NCI-H2081 (cell line): ENCODE measurements around the gene GPR42.
"Not testable (repeated sequence)": the region's sequence is repeated elsewhere in the genome, so short reads cannot be mapped to it uniquely, and the experiment has no call there.

ENCODE experiments used
- DNase-seq, 2 experiments: peaks; one replicate each; lab custom pipeline; 2025; lab: John Stamatoyannopoulos, UW

The GPR42 gene

DNA sequence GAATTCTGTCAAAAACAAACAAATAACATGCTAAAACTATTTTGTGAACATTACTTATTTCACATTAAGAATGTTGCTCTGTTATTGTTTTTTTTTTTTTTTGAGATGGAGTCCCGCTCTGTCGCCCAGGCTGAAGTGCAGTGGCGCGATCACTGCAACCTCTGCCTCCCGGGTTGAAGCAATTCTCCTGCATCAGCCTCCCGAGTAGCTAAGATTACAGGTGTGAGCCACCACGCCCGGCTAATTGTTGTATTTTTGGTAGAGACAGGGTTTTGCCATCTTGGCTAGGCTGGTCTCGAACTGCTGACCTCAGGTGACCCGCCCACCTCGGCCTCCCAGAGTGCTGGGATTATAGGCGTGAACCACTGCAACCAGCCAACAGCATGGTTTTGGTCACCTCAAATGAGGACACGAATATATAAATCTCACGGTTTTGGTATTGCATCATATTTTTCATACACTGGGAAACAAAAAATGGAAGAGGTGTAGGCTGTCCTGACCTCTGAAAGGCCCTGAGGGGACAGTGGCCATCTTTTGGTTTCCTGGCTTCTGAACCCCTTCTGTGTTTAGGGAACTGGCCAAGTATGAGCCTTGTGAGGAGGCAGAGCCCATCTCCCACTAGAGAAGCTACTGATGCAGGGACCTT, 25.5 kb downstream of the GPR42 start:
- DNase-seq, result no peak

DNA sequence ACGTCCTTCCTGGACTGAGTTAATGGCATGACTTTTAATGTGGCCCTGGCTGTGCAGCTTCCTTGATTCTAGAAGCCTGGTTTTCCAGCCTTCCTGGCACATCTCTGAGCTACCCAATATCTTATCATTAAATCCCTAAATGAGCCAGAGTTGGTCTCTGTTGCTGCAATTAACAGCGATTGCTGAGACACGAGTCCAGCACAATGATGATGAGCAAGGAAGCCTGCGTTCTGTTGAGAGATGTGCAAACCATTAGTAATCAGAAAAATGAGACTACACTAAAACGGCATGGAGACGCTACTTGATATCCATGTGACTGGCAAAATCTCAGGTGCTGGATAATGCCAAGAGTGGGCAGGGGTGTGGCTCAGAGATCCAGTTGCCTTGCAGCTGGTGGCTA, 26.2 kb downstream of the GPR42 start:
- DNase-seq, result no peak

DNA sequence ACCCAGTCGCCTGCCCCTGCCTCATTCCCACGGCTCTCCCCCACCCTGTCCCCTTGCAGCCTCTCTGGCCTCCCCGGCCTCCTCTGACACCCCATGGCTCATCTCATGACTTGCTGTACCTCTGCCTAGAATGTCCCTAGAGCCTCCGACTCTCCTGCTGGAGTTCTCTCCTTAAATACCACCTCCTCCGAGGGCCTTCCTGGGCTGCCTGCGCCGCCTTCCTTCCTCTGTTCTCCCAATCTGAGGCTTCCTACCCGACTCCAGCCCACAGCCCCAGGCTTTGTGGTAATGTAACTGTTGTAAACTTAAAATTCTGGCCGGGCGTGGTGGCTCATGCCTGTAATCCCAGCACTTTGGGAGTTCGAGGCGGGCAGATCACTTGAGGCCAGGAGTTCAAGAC, 27.7 kb downstream of the GPR42 start:
- DNase-seq, result no peak

DNA sequence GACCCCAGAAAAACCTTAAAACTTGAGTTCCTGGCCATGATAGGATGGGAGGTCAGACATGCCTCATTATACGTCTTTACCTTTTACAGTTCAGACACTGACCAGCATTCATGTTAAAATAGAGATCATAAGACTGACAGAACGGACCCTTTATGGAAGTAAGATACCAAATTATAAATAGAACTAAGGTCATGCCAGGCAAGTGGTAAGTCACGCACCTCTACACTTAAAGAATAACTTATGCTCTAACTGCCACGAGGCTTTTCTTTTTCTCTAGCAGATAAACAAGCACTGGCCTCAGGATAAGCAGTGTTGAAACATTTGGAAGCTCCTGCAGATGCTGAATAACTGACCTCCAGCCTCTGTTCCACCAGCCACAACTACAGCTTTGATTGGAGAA, 28.4 kb downstream of the GPR42 start:
- DNase-seq, result no peak

DNA sequence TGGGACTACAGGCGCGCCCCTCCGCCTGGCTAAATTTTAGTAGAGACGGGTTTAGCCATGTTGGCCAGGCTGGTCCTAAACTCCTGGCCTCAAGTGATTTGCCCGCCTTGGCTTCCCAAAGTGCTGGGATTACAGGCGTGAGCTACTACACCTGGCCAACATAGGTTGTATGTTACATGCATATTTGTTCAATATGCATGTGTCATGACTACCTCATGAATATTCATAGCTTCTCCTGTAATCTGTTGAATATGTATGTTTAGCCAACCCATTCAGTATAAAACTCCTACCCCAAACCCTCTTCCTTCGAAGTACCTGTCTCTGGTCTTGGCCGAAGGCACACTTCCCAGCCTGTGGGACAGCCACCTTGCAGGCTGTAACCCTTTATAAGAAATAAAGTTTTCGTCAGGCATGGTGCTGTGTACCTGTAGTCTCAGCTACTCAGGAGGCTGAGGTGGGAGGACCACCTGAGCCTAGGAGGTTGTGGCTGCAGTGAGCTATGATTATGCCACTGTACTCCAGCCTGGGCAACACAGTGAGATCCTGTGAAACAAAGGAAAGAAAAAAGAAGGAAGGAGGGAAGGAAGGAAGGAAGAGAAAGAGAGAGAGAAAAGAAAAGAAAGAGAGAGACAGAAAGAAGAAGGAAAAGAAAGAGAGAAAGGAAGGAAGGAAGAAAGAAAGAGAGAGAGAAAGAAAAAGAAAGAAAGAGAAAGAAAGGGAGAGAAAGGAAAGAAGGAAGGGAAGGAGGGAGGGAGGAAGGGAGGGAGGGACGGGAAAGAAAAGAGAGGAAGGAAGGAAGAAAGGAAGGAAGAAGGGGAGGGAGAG, 29.3 kb downstream of the GPR42 start:
- no peak for DNase-seq

DNA sequence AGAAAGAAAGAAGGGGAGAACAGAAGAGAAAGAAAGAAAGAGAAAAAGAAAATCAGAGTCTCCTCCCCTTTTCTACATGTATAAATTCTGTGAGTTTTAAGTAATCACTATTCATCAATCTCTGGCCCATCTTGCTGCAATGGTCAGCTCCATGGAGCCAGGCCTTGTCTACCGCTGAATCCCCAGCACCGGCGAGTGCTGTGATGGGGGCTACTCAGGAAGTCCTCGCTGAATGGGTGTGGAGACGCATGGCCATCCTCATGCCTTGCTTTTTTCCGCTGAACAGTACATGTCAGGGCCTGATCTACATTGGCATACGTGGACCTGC, 29.9 kb downstream of the GPR42 start:
- DNase-seq, result no peak

DNA sequence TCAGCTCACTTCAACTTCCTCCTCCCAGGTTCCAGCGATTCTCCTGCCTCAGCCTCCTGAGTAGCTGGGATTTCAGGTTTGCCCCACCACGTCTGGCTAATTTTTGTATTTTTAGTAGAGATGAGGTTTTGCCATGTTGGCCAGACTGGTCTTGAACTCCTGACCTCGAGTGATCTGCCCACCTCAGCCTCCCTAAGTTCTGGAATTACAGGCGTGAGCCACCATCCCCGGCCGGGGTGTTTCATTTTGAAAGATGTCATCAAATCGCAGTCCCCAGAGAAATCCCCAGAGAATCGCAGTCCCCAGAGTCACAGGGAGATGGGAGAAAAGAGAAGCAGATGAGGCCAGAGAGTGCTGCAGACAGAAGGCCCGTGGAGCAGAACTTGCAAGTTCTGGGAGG, 30.5 kb downstream of the GPR42 start:
- DNase-seq, result not testable (repeated sequence)

DNA sequence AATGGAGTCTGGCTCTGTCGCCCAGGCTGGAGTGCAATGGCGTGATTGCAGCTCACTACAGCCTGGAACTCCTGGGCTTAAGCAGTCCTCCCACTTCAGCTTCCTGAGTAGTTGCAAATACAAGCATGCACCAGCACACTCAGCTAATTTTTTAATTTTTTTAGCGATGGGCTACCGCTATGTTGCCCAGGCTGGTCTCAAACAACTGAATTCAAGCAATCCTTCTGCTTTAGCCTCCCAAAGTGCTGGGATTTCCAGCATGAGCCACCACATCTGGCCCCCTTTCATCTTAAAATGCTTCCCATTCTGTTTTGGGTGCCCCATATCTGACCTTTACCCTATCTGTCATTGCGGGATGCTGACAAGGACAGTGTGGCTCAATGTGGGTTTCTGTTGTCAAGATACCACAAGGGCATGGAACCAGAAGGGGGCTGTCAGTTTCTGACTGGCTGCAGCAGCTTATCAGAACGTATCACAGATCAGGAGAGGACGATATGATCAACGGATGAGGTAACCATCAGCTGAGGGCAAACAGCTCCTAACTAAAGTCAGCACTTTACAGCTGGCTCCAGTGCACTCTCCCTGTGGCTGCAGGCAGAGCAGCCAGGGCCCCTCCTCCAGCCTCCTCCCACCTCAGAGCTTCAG, 32.4 kb downstream of the GPR42 start:
- DNase-seq, result no peak

DNA sequence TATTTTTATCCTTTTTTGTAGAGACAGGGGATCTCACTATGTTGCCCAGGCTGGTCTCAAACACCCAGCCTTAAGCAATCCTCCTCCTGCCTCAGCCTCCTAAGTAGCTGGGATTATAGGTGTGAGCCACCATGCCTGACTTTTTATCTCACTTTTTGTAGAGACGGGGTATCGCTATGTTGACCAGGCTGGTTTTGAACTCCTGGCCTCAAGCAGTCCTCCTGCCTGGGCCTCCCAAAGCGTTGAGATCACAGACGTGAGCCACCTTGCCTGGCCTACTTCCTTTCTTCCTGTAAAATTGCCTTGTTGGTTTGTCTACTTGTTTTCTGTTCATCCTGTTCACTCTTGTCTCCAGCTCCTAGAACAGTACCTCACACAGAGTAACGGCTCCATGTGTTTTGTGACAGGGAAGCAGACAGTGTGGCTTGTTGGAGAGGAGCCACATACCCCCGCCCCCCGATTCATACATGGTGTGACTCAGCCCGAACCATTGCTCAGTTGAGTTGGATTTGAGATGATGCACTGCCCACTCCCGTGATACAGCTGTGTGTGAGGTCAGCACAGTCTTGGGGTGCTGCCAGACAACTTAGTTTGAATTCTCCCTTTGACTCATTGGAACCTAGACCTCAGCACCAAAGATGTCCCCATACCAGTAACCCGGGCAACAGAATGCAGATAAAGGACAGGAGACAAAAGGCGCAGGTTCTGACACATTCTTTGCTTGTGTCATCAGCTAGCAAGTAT, 34.2 kb downstream of the GPR42 start:
- DNase-seq, result no peak

DNA sequence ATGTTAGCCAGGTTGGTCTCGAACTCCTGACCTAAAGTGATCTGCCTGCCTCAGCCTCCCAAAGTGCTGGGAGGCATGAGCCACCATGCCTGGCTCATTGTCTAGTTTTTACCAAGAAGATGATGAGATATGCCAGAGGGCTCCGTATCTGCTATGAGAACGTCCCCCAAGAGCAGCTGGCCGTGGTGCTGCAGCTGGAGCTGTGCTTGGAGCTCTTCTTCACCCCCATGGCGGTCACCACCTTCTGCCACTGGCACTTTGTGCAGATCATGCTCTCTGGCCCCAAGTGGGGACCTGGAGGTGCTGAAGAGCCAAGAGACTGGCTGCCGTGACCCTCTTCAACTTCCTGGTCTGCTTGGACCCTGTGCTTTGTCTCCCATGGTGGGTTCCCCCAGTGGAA, 36.8 kb downstream of the GPR42 start:
- no peak for DNase-seq

DNA sequence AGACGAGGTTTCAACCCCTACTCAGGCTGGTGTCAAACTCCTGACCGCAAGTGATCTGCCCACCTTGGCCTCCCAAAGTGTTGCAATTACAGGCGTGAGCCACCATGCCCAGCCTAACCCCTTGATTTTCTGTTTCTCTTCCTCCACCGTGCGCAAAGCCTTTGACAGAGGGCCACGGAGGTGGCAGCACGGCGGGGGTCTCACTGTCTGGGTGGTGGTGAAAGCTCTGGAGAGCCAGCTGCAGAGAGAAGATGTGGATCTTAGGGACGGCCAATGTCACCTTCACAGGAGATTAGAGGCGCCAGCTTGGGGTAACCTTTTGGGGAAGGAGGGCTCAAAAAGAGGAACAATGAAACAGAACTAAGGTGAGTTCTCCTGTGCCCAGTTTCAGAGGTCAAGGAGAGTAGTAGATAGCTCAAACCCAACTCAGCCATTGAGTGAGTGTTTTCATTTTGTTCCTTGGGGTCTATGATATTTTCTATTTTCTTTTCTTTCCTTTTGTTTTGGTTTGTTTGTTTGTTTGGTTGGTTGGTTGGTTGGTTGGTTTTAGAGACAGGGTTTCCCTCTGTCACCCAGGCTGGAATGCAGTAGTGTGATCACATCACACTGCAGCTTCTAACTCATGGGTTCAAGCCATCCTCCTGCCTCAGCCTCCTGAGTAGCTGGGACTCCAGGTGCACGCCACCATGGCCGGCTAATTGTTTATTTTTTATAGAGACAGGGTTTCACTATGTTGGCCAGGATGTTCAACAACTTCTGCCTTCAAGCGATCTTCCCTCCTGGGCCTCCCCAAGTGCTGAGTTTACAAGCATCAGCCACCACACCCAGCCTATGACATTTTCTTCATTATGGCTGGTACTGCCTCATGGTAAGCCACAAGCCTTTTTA, 37.7 kb downstream of the GPR42 start:
- DNase-seq, result no peak

DNA sequence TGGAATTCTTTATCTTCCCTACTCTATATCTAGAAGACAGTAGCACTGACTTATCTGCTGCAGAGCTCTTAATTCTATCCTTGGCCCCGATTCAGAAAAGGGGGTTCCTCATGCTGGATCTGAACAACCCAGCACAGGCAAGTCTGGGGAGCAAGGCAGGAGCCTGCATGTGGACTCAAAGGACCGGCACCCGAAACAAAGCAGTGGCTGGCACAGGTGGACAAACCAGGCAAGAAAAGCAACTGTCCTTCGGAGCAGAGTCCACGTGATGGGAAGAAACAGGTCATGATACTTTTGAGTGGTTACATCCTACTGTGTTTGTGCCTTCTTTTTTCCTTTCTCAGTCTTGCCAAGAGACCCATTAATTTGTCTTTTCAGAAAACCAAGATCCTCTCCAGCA, 38.3 kb downstream of the GPR42 start:
- DNase-seq, result no peak

DNA sequence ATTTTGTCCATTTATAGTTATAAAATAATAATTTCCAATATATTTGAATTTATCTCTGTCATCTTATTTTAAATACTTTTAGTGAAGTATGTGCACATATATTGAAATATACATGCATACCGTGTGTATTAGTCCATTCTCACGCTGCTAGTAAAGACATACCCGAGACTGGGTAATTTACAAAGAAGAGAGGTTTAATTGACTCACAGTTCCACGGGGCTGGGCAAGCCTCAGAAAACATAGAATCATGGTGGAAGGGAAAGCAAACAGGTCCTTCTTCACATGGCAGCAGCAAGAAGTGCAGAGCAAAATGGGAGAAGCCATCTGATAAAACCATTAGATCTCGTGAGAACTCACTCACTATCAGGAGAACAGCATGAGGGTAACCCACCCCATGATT, 39.6 kb downstream of the GPR42 start:
- no peak for DNase-seq

DNA sequence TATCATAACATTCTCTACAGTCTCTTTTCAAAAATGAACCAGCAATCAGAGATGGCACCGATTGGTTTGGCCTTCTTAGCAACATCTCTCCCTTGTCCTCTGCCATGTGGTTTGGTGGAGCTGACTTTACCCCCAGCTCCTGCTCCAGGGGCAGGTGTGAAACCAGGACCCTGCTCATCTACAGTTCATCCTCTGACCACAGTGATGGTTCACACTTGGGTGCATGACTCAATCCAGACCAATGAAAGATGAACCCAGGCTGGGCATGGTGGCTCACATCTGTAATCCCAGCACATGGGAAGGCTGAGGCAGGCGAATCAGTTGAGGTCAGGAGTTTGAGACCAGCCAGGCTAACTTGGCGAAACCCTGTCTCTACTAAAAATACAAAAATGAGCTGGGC, 43.6 kb downstream of the GPR42 start:
- DNase-seq, result no peak

DNA sequence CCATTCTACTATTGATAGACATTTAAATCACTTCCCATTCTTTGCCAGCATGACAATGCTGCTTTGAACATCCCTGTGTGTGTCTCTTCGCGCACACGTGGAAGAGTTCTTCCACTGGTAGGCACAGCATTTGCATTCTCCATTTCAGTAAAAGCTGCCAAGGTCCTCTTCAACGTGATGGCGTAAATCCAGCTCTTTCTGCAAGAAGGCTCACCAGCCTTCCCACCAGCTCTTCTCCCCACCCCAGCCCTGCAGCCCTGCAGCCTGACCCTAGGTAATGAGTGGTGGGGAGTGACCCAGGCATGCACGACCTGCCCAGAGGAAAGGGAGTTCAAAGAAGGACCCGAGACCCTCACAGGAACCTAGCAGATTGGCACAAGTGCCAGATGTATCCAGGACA, 45.5 kb downstream of the GPR42 start:
- DNase-seq, result no peak

DNA sequence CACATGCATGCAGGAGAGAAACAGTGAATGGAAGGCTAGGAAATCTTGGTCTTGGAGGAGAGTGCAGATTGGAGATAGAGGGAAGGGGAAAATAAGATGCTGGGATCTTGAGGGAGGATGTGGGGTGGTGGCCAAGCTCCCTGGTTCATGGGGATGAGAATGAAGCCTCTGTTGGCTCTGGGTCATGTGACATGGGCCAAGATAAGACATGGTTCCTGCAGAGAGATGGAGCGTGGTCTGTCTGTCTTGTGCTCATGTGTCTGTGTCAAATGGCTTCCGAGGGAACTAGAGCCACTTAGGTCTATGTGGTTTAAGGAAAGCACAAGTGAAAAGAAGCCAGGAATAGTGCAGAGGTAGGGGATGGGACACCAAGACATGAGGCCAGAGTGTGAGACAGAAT, 46.4 kb downstream of the GPR42 start:
- no peak for DNase-seq

DNA sequence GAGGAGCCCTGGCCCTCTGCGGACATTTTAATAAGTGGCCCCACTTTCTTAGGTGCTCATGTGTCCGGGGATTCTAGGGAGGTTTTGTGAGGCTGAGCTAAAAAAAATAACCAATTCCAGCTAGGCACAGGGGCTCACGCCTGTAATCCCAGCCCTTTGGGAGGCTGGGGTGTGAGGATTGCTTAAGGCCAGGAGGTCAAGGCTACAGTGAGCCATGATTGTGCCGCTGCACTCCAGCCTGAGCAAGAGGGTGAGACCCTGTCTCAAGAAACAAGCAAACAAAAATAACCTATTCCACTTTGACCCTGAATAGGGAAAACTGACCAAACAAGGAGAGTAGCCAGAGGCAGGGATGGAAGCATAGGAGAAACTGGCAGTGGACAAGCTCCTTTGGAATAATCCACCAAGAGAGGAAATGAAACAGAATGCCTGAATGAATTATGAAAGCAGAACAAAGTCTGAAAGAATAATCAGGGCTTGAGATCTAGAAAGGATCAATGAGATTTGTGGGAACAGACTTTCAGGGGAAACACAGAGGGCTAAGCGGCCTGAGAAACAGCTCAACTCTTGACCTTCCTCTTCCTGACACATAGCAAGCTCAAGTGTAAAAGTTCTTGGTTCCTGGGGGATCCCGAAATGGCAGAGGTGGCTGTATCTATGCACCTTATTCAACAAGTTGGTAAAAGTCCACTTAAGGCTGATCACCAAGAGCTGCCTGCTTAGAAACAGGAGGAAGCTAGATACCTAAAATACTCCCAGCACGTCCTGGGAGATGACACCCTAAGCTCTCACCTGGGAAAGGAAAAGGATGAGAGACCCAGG, 47.1 kb downstream of the GPR42 start:
- no peak for DNase-seq

DNA sequence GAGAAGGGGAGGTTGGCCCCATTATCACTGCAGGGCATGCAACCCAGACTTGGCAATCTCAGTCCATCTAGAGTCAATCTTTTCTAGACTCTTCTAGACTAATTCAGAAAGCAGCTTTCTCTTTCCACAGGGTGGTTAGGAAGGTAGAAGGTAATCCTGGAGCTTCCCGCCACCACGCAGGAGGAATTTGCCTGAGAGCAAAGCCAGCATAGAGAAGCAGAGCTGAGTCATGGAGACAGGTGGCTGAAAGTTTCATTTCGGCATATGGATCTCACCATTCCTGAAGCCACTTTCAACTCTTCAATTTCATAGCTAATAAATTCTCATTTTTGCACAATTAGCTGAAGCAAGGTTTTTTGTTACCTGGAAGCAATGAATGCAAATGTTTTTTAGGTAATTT, 48.2 kb downstream of the GPR42 start:
- DNase-seq, result no peak

DNA sequence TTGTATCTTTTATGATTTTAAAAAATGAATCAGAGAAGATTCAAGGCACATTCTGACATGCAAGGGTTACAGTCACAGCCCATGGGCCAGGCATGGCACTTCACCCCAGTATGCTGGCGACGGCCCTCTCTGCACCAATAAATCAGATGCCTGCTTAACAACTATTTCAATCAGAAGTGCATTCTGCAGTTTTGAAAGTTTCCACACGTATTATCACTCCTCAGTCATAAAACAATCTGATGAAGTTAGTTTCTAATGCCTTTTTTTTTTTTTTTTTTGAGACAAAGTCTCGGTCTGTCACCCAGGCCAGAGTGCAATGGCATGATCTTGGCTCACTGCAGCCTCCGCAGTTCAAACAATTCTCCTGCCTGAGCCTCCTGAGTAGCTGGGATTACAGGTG, 48.9 kb downstream of the GPR42 start:
- DNase-seq, result no peak

DNA sequence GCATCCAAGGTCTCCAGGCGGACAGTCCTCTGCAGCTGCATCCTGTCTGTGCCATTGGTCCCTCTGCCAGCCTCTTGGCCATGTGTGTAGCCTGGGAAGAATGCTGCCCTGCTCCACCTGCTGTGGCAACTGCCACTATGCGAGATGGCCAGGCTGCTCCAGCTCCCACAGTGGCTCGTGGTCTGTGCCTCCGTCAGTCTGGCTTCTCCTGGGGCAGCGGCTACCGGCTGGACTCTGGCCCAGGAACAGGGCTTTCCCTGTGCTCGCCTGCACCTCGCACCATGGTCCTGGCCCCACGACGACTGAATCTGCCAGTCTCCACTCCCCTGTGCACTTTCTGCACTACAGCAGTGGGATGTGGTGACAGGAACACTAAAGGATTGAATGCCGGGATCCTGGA, 50.5 kb downstream of the GPR42 start:
- DNase-seq, result no peak
